Endodermal cell (in vitro differentiated cells): Measurements from ENCODE around the gene DOCK2. TPM values are rescaled to one million over a fixed set of nuclear protein-coding genes. Genes with fewer than 3 reads are reported as not detected.

Experiments used
- DNase-seq: peaks from one replicate; pipeline ENCODE4 v3.0.0-alpha.2; 2017
- H3K27ac ChIP-seq: 2 replicates; pipeline ENCODE4 v1.5.1; 2013; ENCODE audit warnings: mild to moderate bottlenecking, low read depth, low read length, moderate library complexity
- H3K27me3 ChIP-seq: 2 replicates; pipeline ENCODE4 v1.6.1; 2013; ENCODE audit warnings: mild to moderate bottlenecking, low read length, moderate library complexity; ENCODE audit not compliant: insufficient read depth, control insufficient read depth, poor library complexity, severe bottlenecking
- H3K36me3 ChIP-seq: 2 replicates; pipeline ENCODE4 v1.7.0; 2013; ENCODE audit warnings: mild to moderate bottlenecking, low read length, moderate library complexity; ENCODE audit not compliant: control insufficient read depth, insufficient read depth
- H3K4me1 ChIP-seq: one replicate; pipeline ENCODE4 v1.7.0; 2013; ENCODE audit warnings: low read length; ENCODE audit not compliant: control insufficient read depth, insufficient read depth
- H3K4me3 ChIP-seq: 2 replicates; pipeline ENCODE4 v1.5.1; 2013; ENCODE audit warnings: mild to moderate bottlenecking, low read length, moderate library complexity
- H3K9ac ChIP-seq: 2 replicates; pipeline ENCODE4 v1.6.1; 2013; ENCODE audit warnings: mild to moderate bottlenecking, low read length, moderate library complexity; ENCODE audit not compliant: poor library complexity, severe bottlenecking; ENCODE audit errors: extremely low read depth
- H3K9me3 ChIP-seq: 2 replicates; pipeline ENCODE4 v1.6.1; 2013; ENCODE audit warnings: mild to moderate bottlenecking, low read length, moderate library complexity; ENCODE audit not compliant: control insufficient read depth
- H3K27ac Mint-ChIP-seq: 2 replicates; pipeline ENCODE4 v1.8.0; 2020; ENCODE audit warnings: mixed read lengths
- H3K27me3 Mint-ChIP-seq: 2 replicates; pipeline ENCODE4 v1.8.0; 2021; ENCODE audit warnings: mild to moderate bottlenecking, mixed read lengths; ENCODE audit not compliant: insufficient read depth
- H3K36me3 Mint-ChIP-seq: 2 replicates; pipeline ENCODE4 v1.8.0; 2020; ENCODE audit warnings: low read depth, mixed read lengths
- H3K4me1 Mint-ChIP-seq: 2 replicates; pipeline ENCODE4 v1.8.0; 2020; ENCODE audit warnings: mixed read lengths
- H3K4me3 Mint-ChIP-seq: 2 replicates; pipeline ENCODE4 v1.8.0; 2020; ENCODE audit warnings: mild to moderate bottlenecking, moderate library complexity, mixed read lengths
- H3K9me3 Mint-ChIP-seq: 2 replicates; pipeline ENCODE4 v1.8.0; 2020; ENCODE audit warnings: mild to moderate bottlenecking, mixed read lengths
- WGBS, 2 experiments: methylation state at CpG; one replicate each; pipeline versions ENCODE4 v1.1.5 to v1.1.7; 2013; ENCODE audit warnings: missing lambda C conversion rate in 2 of 2, mixed read lengths in 1 of 2; ENCODE audit not compliant: insufficient coverage in 1 of 2, insufficient read length in 1 of 2; 5-methylcytosine and 5-hydroxymethylcytosine counted together
- total RNA-seq, 2 donors: library from RNA; stranded (reverse); fragmentation: NEBNext Ultra II Directional in 1 of 2; extraction: Animal tissue kit (Norgen Biotek cat#: 25700) in 1 of 2; gene quantifications; 2 replicates in 1 of 2; 3 replicates in 1 of 2; pipeline ENCODE4 v1.2.1, GENCODE V29; 2021
- TF ChIP-seq, protein P1 (sequence below): fragments of 200-600 bp; sonication (generic); conservative IDR thresholded peaks from 2 replicates; pipeline ENCODE4 v1.5.0; 2021; ENCODE audit warnings: antibody characterized with exemption, mild to moderate bottlenecking

DOCK2 gene
- total RNA-seq, 2 donors from 2014 or later, result 2.6 to 3.9 TPM

DNA sequence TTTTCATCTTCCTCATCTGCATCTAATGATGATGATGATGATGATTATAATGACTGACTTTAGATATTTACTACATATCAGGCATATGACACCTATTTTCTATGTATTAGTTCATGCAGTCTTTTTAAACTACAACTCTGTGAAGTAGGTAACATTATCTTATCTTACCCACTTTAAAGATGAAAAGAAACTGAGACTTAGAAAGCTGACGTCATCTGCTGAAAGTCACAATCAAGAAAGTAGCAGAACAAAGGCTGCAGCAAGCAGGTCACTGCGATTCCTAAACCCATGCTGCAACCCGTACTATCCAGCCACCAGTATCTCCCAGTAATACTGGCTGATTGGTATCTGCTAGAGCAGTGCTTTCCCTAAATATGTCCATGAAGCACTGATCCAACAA lies 383.3 kb downstream of the DOCK2 start:
- H3K4me3 ChIP-seq, result no peak overlapping the region
- peaks cover 18% of the 10 kb centered on the region for H3K4me1 Mint-ChIP-seq
- H3K36me3 ChIP-seq, result no peaks in the 10 kb centered on the region
- peaks cover 15% of the 10 kb centered on the region for H3K27me3 Mint-ChIP-seq
- H3K36me3 Mint-ChIP-seq, result no peaks in the 10 kb centered on the region
- TF ChIP-seq, protein P1, sequence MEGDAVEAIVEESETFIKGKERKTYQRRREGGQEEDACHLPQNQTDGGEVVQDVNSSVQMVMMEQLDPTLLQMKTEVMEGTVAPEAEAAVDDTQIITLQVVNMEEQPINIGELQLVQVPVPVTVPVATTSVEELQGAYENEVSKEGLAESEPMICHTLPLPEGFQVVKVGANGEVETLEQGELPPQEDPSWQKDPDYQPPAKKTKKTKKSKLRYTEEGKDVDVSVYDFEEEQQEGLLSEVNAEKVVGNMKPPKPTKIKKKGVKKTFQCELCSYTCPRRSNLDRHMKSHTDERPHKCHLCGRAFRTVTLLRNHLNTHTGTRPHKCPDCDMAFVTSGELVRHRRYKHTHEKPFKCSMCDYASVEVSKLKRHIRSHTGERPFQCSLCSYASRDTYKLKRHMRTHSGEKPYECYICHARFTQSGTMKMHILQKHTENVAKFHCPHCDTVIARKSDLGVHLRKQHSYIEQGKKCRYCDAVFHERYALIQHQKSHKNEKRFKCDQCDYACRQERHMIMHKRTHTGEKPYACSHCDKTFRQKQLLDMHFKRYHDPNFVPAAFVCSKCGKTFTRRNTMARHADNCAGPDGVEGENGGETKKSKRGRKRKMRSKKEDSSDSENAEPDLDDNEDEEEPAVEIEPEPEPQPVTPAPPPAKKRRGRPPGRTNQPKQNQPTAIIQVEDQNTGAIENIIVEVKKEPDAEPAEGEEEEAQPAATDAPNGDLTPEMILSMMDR, result no peak
- H3K9me3 ChIP-seq, result no peaks in the 10 kb centered on the region
- peaks cover 7% of the 10 kb centered on the region for H3K4me1 ChIP-seq
- H3K9me3 Mint-ChIP-seq, result no peaks in the 10 kb centered on the region
- no peak overlapping the region for H3K27ac ChIP-seq
- no peak overlapping the region for H3K4me3 Mint-ChIP-seq
- WGBS, 2 experiments, result 78 to 100% methylated on average over 2 to 3 of the region's 3 CpGs
- no peak overlapping the region for H3K9ac ChIP-seq
- no peaks in the 10 kb centered on the region for H3K27me3 ChIP-seq
- no peak overlapping the region for H3K27ac Mint-ChIP-seq
- no peak for DNase-seq

DNA sequence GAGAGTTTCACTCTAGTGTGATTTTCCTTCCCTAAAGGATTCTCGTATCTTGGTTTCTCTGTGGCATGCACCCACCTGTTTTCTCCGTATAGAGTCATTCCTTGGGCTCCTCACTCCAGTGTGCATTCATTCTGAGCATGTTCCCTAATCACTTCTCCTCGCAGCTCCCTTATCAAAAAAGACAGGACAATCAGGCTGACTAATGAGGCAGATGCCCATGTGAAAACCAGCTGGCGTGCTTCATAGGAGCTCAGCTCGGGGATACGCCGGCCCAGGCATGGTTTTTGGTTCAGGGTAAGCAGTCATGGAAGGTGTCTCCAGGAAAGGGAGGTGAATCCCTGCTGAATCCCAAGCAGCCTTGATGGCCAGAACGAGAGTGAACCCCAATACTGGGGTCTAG lies 384.4 kb downstream of the DOCK2 start:
- TF ChIP-seq, protein P1, result no peak
- Histone ChIP-seq H3K4me1 (peaks cover 7% of the 10 kb centered on the region), H3K27me3 (no peaks in the 10 kb centered on the region), H3K36me3 (no peaks in the 10 kb centered on the region), H3K9me3 (no peaks in the 10 kb centered on the region), H3K27ac (no peak overlapping the region), H3K9ac (no peak overlapping the region), H3K4me3 (no peak overlapping the region)
- 93 to 97% methylated on average over 7 to 8 of the region's 8 CpGs for WGBS, 2 experiments
- H3K9me3 Mint-ChIP-seq, result no peaks in the 10 kb centered on the region
- no peak overlapping the region for H3K4me3 Mint-ChIP-seq
- DNase-seq, result no peak
- no peaks in the 10 kb centered on the region for H3K36me3 Mint-ChIP-seq
- H3K27me3 Mint-ChIP-seq, result peaks cover 15% of the 10 kb centered on the region
- H3K27ac Mint-ChIP-seq, result no peak overlapping the region
- H3K4me1 Mint-ChIP-seq, result peaks cover 18% of the 10 kb centered on the region

DNA sequence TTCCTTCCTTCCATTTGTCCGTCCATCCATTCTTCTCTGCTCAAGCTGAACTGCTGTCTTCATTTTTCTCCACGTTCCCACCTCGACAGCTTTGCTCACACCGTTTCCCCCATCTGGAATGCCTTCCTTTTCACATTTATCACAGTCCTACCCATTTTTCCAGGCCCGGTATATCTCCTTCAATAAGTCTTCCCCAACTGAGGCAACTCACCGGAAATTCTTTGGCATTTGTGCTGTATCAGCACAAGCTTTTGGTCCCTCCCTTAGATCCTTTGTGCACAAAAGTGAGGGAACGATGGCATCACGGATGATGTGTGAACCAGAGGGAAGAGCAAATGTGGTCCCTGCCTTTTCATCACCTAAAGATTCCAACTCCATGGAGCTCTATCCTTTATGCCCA lies 388.8 kb downstream of the DOCK2 start:
- H3K4me3 Mint-ChIP-seq, result no peak overlapping the region
- Histone ChIP-seq H3K4me3 (no peak overlapping the region), H3K27me3 (no peaks in the 10 kb centered on the region), H3K4me1 (peaks cover under 1% of the 10 kb centered on the region), H3K36me3 (no peaks in the 10 kb centered on the region), H3K9me3 (no peaks in the 10 kb centered on the region), H3K9ac (no peak overlapping the region), H3K27ac (no peak overlapping the region)
- TF ChIP-seq, protein P1, result no peak
- H3K27me3 Mint-ChIP-seq, result peaks cover 15% of the 10 kb centered on the region
- H3K36me3 Mint-ChIP-seq, result no peaks in the 10 kb centered on the region
- H3K4me1 Mint-ChIP-seq, result peaks cover 6% of the 10 kb centered on the region
- WGBS, 2 experiments, result 91 to 92% methylated on average over 8 of the region's 8 CpGs
- no peak overlapping the region for H3K27ac Mint-ChIP-seq
- no peak for DNase-seq
- no peaks in the 10 kb centered on the region for H3K9me3 Mint-ChIP-seq
